ENCODE results near the gene ZFAND5.

DNA sequence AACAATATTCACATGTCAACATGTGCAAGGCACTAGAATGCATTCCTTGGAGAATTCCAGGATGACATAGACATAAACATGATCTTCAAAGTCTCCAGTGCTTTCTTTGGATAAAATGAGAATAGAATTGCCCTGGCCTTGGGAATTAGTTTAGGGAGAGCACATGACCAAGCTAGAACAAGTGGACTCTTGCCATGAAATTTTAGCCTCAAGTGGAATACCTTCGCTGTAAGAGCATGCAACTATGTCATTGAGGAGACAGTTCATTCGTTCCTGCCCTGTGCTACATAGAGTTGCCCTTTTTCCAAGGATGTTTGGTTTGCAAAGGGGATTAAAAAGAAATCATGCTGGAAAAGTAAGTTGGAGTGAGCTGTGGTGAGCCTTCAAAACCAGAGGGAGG is 42.7 kb downstream of the ZFAND5 start:
- no peak for TF ChIP-seq CTCF (IDR thresholded peaks at IDR 0.05)
- TF ChIP-seq EP300 (IDR thresholded peaks at IDR 0.05): no peak
- no peak for TF ChIP-seq POLR2A (IDR thresholded peaks at IDR 0.05)
